Bronchial epithelial cell (primary cell): ENCODE measurements around the gene DUSP28. TPM values are rescaled to one million over a fixed set of nuclear protein-coding genes. Genes with fewer than 3 reads are reported as not detected.

ENCODE experiments used
- DNase-seq: peaks from one replicate; pipeline ENCODE4 v3.0.0-alpha.2; 2010; ENCODE audit warnings: low read depth
- FAIRE-seq: peaks from 2 replicates; lab custom pipeline; 2011; peaks lifted over from hg19 to GRCh38; lab: Jason Lieb, UNC
- H3K27me3 ChIP-seq: 2 replicates; pipeline ENCODE4 v1.5.1; 2011; ENCODE audit warnings: low read length; ENCODE audit not compliant: control insufficient read depth, insufficient read depth
- H3K36me3 ChIP-seq: 2 replicates; pipeline ENCODE4 v1.5.1; 2011; ENCODE audit warnings: low read length; ENCODE audit not compliant: control insufficient read depth, insufficient read depth
- H3K4me3 ChIP-seq: 2 replicates; pipeline ENCODE4 v1.5.1; 2011; ENCODE audit warnings: mild to moderate bottlenecking, low read depth, low read length, control low read depth
- CTCF ChIP-seq: IDR thresholded peaks from 2 replicates; pipeline ENCODE4 v1.5.1; 2011; ENCODE audit warnings: mild to moderate bottlenecking, moderate library complexity, low read length, control low read depth, inconsistent platforms; ENCODE audit not compliant: insufficient read depth, severe bottlenecking
- total RNA-seq: library from RNA; depleted of rRNA; stranded (reverse); fragments of >200 nt; gene quantifications from 2 replicates; pipeline ENCODE4 v1.2.1, GENCODE V29; 2014

Gene DUSP28
- total RNA-seq, 1 donor from 2014 or later, result 2.1 TPM

- no peak for FAIRE-seq
- no peak overlapping the region for H3K4me3 ChIP-seq
- TF ChIP-seq CTCF, result no peak
- peaks cover 25% of the 10 kb centered on the region for H3K36me3 ChIP-seq
- DNase-seq, result no peak
- H3K27me3 ChIP-seq, result no peaks in the 10 kb centered on the region
These were observed 30.5 kb downstream of the DUSP28 start for GRCh38 chr2:240590681-240591111.

- TF ChIP-seq CTCF, result no peak
- DNase-seq (no peak), FAIRE-seq (no peak)
- no peaks in the 10 kb centered on the region for H3K27me3 ChIP-seq
- no peak overlapping the region for H3K4me3 ChIP-seq
- H3K36me3 ChIP-seq, result peaks cover 27% of the 10 kb centered on the region
These were observed 31.1 kb downstream of the DUSP28 start for GRCh38 chr2:240591226-240591625.

- FAIRE-seq, result no peak
- Histone ChIP-seq H3K36me3 (peaks cover 27% of the 10 kb centered on the region), H3K27me3 (no peaks in the 10 kb centered on the region), H3K4me3 (no peak overlapping the region)
- DNase-seq, result no peak
- TF ChIP-seq CTCF, result no peak
These were observed 31.6 kb downstream of the DUSP28 start for GRCh38 chr2:240591784-240592183.

- FAIRE-seq (no peak), DNase-seq (no peak)
- H3K27me3 ChIP-seq, result no peaks in the 10 kb centered on the region
- peaks cover 28% of the 10 kb centered on the region for H3K36me3 ChIP-seq
- no peak overlapping the region for H3K4me3 ChIP-seq
- no peak for TF ChIP-seq CTCF
These were observed 33.0 kb downstream of the DUSP28 start for GRCh38 chr2:240593026-240593702.

- Histone ChIP-seq H3K27me3 (no peaks in the 10 kb centered on the region), H3K4me3 (no peak overlapping the region), H3K36me3 (peaks cover 31% of the 10 kb centered on the region)
- DNase-seq (no peak), FAIRE-seq (no peak)
- TF ChIP-seq CTCF, result no peak
These were observed 33.7 kb downstream of the DUSP28 start for GRCh38 chr2:240593703-240594451.
